Caco-2 (cell line): ENCODE measurements around the gene MOSPD2. TPM values are rescaled to one million over a fixed set of nuclear protein-coding genes. Genes with fewer than 3 reads are reported as not detected.
A peak's percentile ranks its signal among the peaks of the same experiment; 100 is the strongest.

Source experiments
- BruUV-seq: library from RNA; stranded (reverse); fragments of 400-500 nt; replicated peaks from 2 replicates; lab custom pipeline; 2021; lab: Mats Ljungman, UMichigan
- CTCF ChIA-PET: fragments of 300-600 bp; sonication (Branson Sonifier 250); formaldehyde crosslinking; loops from one replicate; lab custom pipeline; 2022; ENCODE audit warnings: antibody characterized with exemption; lab: Charles Lee
- POLR2A ChIA-PET: fragments of 300-600 bp; sonication (Branson Sonifier 250); formaldehyde crosslinking; loops from one replicate; lab custom pipeline; 2022; ENCODE audit warnings: antibody characterized with exemption; lab: Charles Lee
- DNase-seq, 2 experiments: peaks; one replicate each; pipeline versions ENCODE4 v3.0.0 to v3.0.0-alpha.2; 2020 to 2022
- H3K27me3 ChIP-seq: replicated peaks from 2 replicates; pipeline ENCODE4 v1.6.0; 2011; ENCODE audit warnings: low read length; ENCODE audit not compliant: control insufficient read depth, insufficient read depth
- H3K36me3 ChIP-seq: 2 replicates; pipeline ENCODE4 v1.5.1; 2011; ENCODE audit warnings: low read length; ENCODE audit not compliant: control insufficient read depth, insufficient read depth
- H3K4me1 ChIP-seq: fragments of 250-450 bp; sonication (Bioruptor Pico); 2 replicates; pipeline ENCODE4 v1.5.1; 2020; ENCODE audit warnings: mild to moderate bottlenecking
- H3K4me3 ChIP-seq: 2 replicates; pipeline ENCODE4 v1.5.1; 2011; ENCODE audit warnings: low read depth, mild to moderate bottlenecking, control low read depth, low read length
- H3K9me3 ChIP-seq: fragments of 250-450 bp; sonication (Bioruptor Pico); 2 replicates; pipeline ENCODE4 v1.5.1; 2020; ENCODE audit warnings: mild to moderate bottlenecking, moderate library complexity
- H3K27ac Mint-ChIP-seq: one replicate; pipeline ENCODE4 v1.8.0; 2022; ENCODE audit warnings: mixed read lengths; ENCODE audit not compliant: unreplicated experiment
- H3K27me3 Mint-ChIP-seq: one replicate; pipeline ENCODE4 v1.8.0; 2022; ENCODE audit warnings: mixed read lengths; ENCODE audit not compliant: insufficient read depth, unreplicated experiment
- H3K36me3 Mint-ChIP-seq: one replicate; pipeline ENCODE4 v1.8.0; 2022; ENCODE audit warnings: mild to moderate bottlenecking, mixed read lengths; ENCODE audit not compliant: insufficient read depth, unreplicated experiment
- H3K4me1 Mint-ChIP-seq: one replicate; pipeline ENCODE4 v1.8.0; 2022; ENCODE audit warnings: low read depth, mixed read lengths; ENCODE audit not compliant: unreplicated experiment
- H3K4me3 Mint-ChIP-seq: one replicate; pipeline ENCODE4 v1.8.0; 2022; ENCODE audit warnings: mild to moderate bottlenecking, moderate library complexity, mixed read lengths; ENCODE audit not compliant: unreplicated experiment
- H3K9me3 Mint-ChIP-seq: one replicate; pipeline ENCODE4 v1.8.0; 2022; ENCODE audit warnings: mixed read lengths; ENCODE audit not compliant: unreplicated experiment
- CTCF ChIP-seq, 2 experiments: fragments of 200-600 bp in 1 of 2; IDR thresholded peaks; 1 replicate in 1 of 2; 2 replicates in 1 of 2; pipeline versions ENCODE4 v1.5.1 to v1.8.0; 2011 to 2022; ENCODE audit warnings: antibody characterized with exemption in 1 of 2, control low read depth in 1 of 2, inconsistent platforms in 1 of 2, low read depth in 1 of 2, low read length in 1 of 2, mild to moderate bottlenecking in 1 of 2, moderate library complexity in 1 of 2; ENCODE audit not compliant: insufficient read depth in 1 of 2, severe bottlenecking in 1 of 2, unreplicated experiment in 1 of 2
- intact Hi-C: fragments of 100-400 bp; cut with micrococcal nuclease; formaldehyde crosslinking; loops from one replicate; pipeline ENCODE4 v1.10.0; 2022; ENCODE audit not compliant: unreplicated experiment
- total RNA-seq: library from RNA; stranded (reverse); gene quantifications from 2 replicates; pipeline ENCODE4 v1.2.3, GENCODE V29; 2022

The MOSPD2 gene
- total RNA-seq, 1 experiment from 2014 or later, result 13.8 TPM

- no peak overlapping the region for H3K4me3 ChIP-seq
- no peak overlapping the region for H3K4me3 Mint-ChIP-seq
- intact Hi-C loops, result no loop called here
- no peaks in the 10 kb centered on the region for H3K36me3 ChIP-seq
- no TSS peak for BruUV-seq
- no peak for DNase-seq
- no peaks in the 10 kb centered on the region for H3K36me3 Mint-ChIP-seq
- H3K4me1 ChIP-seq, result no peaks in the 10 kb centered on the region
- H3K4me1 Mint-ChIP-seq, result no peaks in the 10 kb centered on the region
- ChIA-PET CTCF (no interaction called here), POLR2A (no interaction called here)
- H3K9me3 Mint-ChIP-seq, result no peaks in the 10 kb centered on the region
- no peaks in the 10 kb centered on the region for H3K27me3 Mint-ChIP-seq
- TF ChIP-seq CTCF (IDR thresholded peaks at IDR 0.05; ENCODE audit: insufficient read depth in 1 of 2, low read depth in 1 of 2, low read length in 1 of 2, severe bottlenecking in 1 of 2, unreplicated experiment in 1 of 2), result no peak
- H3K27me3 ChIP-seq, result no peaks in the 10 kb centered on the region
- H3K27ac Mint-ChIP-seq, result no peak overlapping the region
- no peaks in the 10 kb centered on the region for H3K9me3 ChIP-seq
These were observed 8.6 kb upstream of the MOSPD2 start for GRCh38 chrX:14864631-14865030.

DNA sequence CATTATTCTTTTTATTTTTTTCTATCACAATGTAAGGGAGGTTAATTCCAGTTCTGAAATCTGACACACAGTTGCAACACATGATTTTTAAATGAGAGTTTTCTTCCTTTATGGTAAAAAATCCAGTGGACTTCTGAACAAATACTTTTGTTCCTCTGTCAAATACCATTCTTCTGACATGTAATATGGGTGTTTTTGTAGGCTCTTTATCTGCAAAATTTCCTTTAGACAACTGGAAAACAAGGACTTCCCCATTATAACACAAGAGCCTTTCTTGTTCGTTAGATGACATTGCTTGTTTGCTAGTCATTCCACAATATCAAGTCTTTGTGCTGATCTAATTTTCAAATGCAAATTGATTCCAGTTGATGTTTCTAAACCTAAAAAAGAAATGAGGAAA lies 8.0 kb upstream of the MOSPD2 start:
- H3K4me3 Mint-ChIP-seq, result no peak overlapping the region
- POLR2A ChIA-PET, result no interaction called here
- no peaks in the 10 kb centered on the region for H3K27me3 ChIP-seq
- no peaks in the 10 kb centered on the region for H3K9me3 Mint-ChIP-seq
- CTCF ChIA-PET, result no interaction called here
- no peak overlapping the region for H3K27ac Mint-ChIP-seq
- no peaks in the 10 kb centered on the region for H3K27me3 Mint-ChIP-seq
- H3K4me1 ChIP-seq, result no peaks in the 10 kb centered on the region
- intact Hi-C loops, result no loop called here
- no TSS peak for BruUV-seq
- no peak overlapping the region for H3K4me3 ChIP-seq
- no peak for TF ChIP-seq CTCF (IDR thresholded peaks at IDR 0.05; ENCODE audit: insufficient read depth in 1 of 2, low read depth in 1 of 2, low read length in 1 of 2, severe bottlenecking in 1 of 2, unreplicated experiment in 1 of 2)
- H3K36me3 Mint-ChIP-seq, result no peaks in the 10 kb centered on the region
- H3K36me3 ChIP-seq, result no peaks in the 10 kb centered on the region
- DNase-seq, result no peak
- no peaks in the 10 kb centered on the region for H3K9me3 ChIP-seq
- no peaks in the 10 kb centered on the region for H3K4me1 Mint-ChIP-seq

GRCh38 chrX:14871767-14872166 lies 1.5 kb upstream of the MOSPD2 start:
- TF ChIP-seq CTCF (IDR thresholded peaks at IDR 0.05; ENCODE audit: insufficient read depth in 1 of 2, low read depth in 1 of 2, low read length in 1 of 2, severe bottlenecking in 1 of 2, unreplicated experiment in 1 of 2), result no peak
- H3K27ac Mint-ChIP-seq, result no peak overlapping the region
- H3K27me3 ChIP-seq, result no peaks in the 10 kb centered on the region
- no peaks in the 10 kb centered on the region for H3K4me1 Mint-ChIP-seq
- ChIA-PET POLR2A (no interaction called here), CTCF (no interaction called here)
- no peaks in the 10 kb centered on the region for H3K36me3 Mint-ChIP-seq
- DNase-seq, result no peak
- H3K4me1 ChIP-seq, result no peaks in the 10 kb centered on the region
- intact Hi-C loops, result loop anchor here (10.0 kb wide), 1 partner anchor 273 kb away; no protein-coding TSS in a partner anchor
- H3K36me3 ChIP-seq, result no peaks in the 10 kb centered on the region
- no peaks in the 10 kb centered on the region for H3K9me3 Mint-ChIP-seq
- no peak overlapping the region; the same call in 1 of the 2 replicates for H3K4me3 ChIP-seq
- no TSS peak for BruUV-seq
- peak overlapping the region; percentile 78 for H3K4me3 Mint-ChIP-seq
- no peaks in the 10 kb centered on the region for H3K27me3 Mint-ChIP-seq
- H3K9me3 ChIP-seq, result no peaks in the 10 kb centered on the region
